ENCODE data around the gene ALK.

DNA sequence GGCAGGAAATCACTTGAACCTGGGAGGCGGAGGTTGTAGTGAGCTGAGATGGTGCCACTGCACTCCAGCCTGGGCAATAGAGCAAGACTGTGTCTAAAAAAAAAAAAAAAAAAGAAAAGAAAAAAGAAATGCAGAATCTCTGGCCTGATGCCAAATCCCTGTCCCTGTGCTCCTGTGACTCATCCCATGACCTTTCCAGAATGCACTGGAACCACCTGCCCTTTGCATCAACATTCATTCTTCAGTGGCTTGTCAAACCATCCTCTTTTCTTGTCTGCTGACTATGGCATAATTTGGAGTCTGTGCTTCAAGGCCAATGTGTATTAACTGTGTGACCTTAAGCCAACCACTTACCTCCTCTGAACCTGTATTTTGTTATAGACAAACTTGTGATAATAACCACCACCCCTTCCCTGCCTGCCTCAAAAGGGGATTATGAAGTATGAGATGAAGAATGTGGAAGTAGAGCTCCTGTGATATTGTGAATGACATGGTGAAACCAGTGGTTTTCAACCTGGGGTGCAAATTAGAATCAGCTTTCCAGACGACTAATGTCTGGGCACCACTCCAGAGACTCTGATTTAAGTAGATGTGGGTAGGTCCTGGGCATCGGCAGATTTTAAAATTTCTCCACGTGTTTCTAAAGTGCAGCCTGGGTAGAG lies 616.9 kb downstream of the ALK start:
- no peak for TF ChIP-seq POLR2A (IDR thresholded peaks at IDR 0.05)
- TF ChIP-seq, protein P1, sequence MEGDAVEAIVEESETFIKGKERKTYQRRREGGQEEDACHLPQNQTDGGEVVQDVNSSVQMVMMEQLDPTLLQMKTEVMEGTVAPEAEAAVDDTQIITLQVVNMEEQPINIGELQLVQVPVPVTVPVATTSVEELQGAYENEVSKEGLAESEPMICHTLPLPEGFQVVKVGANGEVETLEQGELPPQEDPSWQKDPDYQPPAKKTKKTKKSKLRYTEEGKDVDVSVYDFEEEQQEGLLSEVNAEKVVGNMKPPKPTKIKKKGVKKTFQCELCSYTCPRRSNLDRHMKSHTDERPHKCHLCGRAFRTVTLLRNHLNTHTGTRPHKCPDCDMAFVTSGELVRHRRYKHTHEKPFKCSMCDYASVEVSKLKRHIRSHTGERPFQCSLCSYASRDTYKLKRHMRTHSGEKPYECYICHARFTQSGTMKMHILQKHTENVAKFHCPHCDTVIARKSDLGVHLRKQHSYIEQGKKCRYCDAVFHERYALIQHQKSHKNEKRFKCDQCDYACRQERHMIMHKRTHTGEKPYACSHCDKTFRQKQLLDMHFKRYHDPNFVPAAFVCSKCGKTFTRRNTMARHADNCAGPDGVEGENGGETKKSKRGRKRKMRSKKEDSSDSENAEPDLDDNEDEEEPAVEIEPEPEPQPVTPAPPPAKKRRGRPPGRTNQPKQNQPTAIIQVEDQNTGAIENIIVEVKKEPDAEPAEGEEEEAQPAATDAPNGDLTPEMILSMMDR (IDR thresholded peaks at IDR 0.05) = no peak
